Nucleus accumbens (tissue), 56 donors: ENCODE measurements around the gene SLC7A7.
"Not testable (repeated sequence)": the region's sequence is repeated elsewhere in the genome, so short reads cannot be mapped to it uniquely, and the experiment has no call there.

Source experiments
- DNase-seq, 56 donors: peaks; one replicate each; lab custom pipeline; 2025; lab: John Stamatoyannopoulos, UW

SLC7A7 gene

DNA sequence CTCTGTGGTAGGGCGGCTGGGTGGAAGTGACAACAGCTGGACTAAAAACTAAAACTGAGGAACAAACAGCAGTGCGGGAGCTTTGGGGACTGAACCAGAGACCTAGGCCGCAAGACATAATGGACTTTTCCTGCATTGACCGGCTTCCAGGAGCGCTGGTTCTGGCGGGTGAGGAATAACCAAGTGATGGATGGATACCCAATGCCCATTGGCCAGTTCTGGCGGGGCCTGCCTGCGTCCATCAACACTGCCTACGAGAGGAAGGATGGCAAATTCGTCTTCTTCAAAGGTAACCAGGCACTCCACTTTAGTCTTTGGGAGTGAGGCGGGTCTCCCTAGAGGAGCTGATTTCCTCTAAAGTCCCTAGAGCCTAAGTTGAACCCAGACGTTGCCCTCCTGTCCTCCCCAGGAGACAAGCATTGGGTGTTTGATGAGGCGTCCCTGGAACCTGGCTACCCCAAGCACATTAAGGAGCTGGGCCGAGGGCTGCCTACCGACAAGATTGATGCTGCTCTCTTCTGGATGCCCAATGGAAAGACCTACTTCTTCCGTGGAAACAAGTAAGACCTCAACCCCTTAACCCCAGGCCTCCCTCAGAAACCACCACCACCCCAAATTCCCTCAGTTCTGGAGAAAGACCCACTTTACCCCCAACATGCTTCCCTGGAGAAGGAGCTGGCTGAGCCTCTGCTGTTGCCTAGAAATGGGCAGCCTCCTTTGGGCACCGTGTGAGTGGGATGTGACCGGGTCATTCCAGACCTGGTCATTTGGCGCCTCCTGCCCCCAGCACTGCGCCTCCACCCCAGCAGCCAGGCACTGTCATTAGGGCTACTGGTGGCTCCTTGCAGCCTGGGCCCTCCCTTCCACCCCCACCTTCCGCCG is 29.2 kb upstream of the SLC7A7 start:
- no peak for DNase-seq

DNA sequence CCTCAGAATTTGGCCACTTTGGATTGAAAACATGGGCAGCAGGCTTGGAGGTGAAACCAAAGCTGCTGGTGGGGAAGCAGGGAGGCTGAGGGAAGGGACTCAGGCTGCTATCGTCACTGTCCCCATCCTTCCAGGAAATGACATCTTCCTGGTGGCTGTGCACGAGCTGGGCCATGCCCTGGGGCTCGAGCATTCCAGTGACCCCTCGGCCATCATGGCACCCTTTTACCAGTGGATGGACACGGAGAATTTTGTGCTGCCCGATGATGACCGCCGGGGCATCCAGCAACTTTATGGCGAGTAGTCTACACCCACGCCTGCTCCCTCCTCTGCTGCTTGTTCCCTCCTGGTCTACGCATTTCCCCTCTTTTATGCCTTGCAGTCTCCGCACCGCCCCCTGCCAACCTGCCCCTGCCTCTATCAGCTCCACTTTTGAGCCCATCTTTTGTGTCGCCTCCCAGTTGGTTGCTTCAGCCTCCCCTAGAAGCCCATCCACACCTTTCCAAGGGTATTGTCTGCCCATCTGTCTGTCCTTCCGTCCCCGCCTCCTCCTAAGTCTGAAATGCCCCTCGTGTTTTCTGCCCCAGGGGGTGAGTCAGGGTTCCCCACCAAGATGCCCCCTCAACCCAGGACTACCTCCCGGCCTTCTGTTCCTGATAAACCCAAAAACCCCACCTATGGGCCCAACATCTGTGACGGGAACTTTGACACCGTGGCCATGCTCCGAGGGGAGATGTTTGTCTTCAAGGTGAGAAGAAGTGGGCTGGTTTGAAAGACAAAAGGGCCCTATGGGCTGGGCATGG is 28.1 kb upstream of the SLC7A7 start:
- DNase-seq: no peak

DNA sequence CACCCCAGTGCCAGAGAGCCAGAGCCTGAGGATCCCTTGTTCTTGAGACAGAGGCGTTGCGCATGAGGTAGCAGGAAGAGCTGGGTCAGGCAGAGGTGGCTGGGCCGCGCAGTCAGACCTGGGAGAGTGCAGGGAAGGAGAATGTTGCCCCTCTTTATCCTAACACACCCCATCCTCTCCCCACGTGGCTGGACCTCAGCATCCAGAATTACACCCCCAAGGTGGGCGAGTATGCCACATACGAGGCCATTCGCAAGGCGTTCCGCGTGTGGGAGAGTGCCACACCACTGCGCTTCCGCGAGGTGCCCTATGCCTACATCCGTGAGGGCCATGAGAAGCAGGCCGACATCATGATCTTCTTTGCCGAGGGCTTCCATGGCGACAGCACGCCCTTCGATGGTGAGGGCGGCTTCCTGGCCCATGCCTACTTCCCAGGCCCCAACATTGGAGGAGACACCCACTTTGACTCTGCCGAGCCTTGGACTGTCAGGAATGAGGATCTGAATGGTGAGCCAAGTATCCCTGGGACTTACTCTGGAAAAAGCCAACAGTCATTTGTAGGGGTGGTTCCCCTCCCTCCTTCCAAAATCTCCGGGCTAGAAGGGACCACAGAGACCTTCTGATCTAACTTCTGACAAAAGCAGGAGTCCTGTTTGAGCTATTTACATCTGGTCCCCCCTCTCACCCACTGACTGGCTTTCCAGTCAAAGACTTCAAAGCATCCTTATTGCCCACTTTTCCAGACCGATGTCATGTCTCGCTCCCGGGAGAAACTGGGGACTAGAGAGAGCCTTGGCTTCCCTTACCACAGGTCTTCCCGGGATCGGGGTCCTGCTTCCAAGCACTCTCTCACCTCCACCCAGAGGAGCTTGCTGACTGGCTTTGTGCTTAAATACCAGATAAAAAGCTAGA is 27.2 kb upstream of the SLC7A7 start:
- no peak for DNase-seq

DNA sequence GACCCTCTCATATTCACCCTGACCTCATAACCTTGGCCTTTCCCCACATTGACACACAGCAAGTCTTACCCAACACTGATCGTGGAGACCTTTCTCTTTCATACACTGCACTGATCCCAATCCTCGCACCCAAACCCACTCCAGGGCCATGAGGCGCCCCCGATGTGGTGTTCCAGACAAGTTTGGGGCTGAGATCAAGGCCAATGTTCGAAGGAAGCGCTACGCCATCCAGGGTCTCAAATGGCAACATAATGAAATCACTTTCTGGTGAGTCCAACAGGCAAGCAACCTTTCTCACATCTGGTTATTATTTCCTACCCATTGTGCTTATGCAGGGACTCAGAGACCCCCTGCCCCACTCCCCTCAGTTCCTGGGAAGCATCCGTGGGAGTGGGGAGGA is 26.5 kb upstream of the SLC7A7 start:
- no peak for DNase-seq

DNA sequence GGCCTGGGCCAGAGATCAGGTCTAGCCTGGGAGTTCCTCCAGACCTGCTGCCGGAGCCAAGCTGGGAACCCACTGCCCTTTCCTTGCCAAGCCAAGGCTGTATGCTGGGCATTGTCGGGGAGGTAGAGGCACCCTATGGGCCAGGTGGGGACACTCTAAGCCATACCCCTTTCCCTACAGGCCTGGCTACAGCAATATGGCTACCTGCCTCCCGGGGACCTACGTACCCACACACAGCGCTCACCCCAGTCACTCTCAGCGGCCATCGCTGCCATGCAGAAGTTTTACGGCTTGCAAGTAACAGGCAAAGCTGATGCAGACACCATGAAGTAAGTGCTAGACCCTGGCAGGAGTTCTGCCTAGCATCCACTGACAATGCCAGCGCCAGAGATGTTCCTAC is 26.1 kb upstream of the SLC7A7 start:
- DNase-seq: no peak

DNA sequence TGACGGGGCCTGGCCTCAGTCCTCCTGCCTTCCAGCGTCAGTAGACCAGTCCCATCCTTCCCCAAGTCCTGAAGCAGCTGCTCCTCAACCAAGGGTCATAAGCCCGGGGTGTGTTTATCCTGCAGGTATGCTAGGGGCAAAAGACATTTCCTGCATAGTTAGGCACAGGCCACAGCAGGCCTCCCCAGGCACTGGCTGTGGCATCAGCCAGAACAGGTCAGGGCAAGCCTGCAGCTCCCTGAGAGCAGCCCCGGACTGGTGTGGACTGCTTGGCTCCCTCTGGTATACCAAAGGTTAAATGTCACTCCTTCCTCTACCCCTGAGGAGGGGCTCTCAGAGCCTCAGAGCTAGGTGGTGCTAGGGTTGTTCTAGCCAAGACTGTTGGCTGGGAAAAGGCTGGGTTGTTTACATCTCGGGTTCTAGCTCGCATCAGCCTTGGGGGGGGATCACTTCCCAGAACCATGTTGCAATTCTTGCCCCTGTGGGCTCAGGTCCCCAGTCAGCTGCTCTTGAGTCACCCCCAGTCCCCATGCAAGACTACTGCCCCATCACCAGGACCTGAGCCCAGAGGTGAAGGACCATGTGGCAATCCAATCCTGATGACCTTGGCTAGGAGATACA is 24.0 kb upstream of the SLC7A7 start:
- DNase-seq: no peak

DNA sequence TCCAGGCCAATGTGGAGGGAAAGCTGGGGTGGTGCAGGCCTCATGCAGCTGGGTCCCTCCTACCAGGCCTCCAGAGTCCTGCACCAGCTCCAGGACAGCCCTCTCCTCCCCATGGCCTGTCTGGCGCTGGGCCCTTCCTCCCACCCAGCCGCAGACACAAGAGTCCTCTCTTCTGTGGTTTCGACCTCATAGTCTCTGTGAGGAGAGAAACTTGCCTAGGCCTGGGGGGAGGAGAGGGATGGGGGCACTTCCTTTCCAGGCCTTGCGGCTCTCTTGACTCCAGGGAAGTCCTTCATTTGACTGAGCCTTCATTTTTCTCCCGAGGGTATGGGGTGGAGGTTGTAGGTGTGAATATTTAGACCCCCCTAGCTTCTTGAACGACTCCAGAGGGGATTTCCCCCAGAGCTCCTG is 23.4 kb upstream of the SLC7A7 start:
- DNase-seq: peak in 2 of 56 donors; percentile 21 to 28

DNA sequence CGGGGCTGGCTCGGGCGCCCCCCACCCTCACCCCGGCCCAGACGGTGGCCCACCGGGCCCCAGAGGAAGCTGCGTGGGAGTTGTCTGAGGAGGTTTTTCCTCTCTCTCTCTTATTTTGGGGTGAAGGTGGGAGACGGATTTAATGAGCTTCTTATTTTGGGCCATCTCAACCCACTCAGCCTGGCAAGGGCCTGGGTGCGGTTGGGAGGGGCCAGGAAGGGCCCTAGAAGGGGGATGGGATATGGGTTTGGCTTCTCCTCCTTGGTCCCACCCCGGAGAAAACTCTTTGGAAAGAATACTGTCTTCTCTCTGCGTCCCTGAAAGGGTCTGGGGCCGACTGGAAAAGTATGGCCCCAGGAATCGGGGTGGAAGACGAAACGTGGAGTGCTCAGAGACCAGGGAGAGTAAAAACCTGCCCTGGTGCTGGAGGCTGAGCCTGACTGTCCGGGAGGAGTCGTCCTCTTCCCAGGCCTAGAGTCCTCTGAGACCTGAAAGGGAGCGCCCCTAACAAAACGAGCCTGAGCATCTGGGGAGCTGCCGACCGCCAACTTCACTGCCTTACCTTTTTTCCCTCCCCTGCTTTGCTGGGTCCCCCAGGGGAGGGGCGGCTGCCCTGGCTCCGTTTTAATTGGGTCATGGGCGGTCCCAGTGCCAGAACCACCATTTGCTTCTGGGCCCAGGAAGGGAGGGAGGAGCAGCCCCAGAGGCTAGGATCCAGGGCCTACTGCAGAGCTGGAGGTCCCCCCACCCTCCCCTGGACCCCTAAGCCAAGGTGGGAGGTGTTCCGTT is 22.7 kb upstream of the SLC7A7 start:
- peak in 4 of 56 donors; percentile 10 to 33 (median 22) for DNase-seq

DNA sequence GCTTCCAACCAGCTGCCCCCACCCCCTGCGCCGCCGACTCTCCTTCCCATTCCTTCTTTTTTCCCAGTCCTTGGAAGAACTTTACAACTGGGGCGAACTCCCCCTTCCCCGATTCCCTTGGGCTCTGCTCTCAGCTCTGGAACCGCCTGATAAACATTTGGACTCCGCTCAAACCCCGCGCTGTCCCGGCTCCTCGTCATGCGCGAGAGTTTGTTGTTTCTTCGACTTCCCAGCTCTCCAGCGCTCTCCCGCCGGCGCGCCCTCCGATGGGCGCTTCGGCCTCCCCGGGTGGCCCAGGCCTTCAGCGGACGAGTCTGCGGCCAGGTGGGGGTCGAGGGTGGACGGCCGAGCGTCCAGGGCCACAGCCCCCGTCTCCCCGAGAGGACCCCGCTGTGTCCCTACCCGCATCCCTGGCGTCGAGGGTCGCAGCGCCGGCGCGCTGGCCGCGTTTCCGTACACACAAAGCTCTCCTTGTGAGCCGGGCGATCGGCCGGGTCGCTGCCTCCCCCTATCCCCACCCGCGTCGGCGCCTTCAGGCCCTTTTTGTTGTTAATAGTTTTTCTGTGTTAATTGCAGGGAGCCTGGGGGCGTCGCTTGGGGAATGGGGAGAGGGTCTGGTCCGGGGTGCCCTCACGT is 22.0 kb upstream of the SLC7A7 start:
- peak in 15 of 56 donors; percentile 14 to 61 (median 27) for DNase-seq

DNA sequence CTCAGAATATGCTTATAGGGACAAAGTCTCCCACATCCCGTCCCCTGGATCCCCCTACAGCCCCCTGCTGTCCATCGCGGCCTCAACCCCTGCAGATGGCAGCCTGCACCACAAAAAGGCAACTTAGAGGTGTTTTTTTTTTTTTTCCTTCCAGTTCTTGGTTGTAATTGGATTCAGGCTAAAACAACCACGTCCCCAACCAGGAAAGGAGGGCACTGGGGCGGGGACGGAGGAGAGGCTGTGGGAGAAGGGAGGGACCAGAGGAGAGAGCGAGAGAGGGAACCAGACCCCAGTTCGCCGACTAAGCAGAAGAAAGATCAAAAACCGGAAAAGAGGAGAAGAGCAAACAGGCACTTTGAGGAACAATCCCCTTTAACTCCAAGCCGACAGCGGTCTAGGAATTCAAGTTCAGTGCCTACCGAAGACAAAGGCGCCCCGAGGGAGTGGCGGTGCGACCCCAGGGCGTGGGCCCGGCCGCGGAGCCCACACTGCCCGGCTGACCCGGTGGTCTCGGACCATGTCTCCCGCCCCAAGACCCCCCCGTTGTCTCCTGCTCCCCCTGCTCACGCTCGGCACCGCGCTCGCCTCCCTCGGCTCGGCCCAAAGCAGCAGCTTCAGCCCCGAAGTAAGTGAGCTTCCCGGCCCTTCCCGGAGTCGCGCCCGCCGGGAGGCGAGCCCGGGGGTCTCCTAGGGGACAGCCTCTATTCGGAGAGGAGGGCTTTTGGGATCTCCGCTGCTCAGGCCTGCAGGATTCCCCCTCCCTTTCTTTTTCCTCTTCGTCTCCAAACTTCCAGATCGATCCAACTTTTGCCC is 21.3 kb upstream of the SLC7A7 start, which contains the start of gene MMP14:
MMP14 (plus strand) TSS at position 285 of the 813 bp plus-strand sequence; CDS start at position 518, 233 bp downstream.
- DNase-seq: peak in 6 of 56 donors; percentile 7 to 48 (median 26)

DNA sequence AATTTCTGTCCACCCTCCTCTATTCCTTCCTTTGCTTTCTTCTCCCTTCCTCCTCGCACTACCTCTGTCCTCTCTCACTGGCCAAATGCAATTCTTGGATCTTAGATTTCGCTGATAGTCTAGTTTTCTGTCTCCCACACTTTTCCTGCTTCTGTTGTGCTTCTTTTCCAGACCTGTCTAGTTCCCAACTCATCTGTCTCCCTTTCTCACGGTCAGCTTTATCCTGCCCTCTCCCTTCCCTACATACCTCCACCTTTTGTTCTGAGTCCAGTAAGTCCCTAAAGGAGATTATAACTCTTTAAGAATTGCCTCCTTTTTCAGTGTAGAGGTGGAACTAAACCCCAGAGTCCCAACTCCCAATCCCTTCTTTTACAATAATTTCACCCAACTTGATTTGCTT is 20.3 kb upstream of the SLC7A7 start:
- no peak for DNase-seq

DNA sequence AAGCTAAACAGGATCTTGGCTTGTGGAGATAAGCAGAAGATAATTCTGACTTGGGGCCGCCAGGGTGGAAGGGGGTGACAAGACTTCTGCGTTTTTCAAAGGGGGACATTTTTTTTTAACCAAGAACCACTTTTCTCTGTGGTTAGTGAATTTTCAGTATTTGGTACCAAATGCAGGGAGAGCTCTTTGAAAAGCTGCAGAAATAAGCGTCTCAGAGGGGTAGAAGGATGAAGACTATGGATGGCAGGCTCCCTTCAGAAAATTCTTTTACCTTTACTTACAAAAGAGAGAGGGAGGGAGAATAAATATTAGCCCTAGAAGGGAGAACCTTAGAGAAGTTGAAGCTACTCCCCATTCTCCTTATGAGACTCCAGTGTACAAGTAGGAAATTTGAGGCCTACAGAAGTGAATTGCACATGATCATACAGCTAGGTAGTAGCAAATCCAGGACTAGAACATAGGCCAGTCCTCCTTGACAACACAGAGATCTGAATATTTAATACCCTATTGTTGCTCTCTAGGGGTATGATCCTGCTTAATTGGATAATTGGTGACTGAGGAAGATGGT is 15.3 kb upstream of the SLC7A7 start:
- no peak for DNase-seq

DNA sequence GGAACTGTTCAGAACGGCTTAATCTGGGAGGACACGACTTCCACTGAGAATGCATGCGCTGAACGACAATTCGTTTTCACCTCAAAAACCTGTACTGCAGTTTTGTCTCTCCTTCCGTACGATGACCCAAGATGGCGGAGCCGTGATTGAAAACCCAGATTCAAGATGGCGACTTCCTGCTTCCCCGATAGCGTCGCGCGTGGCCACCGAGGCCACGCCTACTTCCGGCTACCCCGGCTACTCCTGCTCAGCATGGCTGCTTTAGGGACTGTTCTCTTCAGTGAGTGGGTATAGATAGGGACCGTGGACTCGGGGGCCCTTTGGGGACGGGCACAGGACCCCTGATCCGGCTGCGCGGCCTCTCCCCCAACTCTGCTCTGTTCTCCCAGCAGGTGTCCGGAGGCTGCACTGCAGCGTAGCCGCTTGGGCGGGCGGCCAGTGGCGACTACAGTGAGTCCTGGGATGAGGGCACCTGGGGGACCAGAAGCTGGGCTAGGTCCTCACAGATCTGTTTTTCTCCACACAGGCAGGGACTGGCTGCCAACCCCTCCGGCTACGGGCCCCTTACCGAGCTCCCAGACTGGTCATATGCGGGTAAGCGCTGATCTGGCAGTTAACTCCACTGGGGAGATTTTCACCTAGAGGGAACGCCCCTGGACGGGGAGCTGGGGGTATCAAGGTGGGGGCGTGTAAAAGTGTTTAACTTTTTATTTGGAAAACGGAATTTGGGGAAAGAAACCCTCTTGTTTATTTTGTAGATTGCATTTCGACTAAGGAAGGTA is 14.6 kb upstream of the SLC7A7 start, which contains the start of gene MRPL52:
MRPL52 (plus strand) TSS at position 227 of the 782 bp plus-strand sequence; CDS start at position 253, 26 bp downstream.
- peak in 55 of 56 donors; percentile 43 to 95 (median 86) for DNase-seq

DNA sequence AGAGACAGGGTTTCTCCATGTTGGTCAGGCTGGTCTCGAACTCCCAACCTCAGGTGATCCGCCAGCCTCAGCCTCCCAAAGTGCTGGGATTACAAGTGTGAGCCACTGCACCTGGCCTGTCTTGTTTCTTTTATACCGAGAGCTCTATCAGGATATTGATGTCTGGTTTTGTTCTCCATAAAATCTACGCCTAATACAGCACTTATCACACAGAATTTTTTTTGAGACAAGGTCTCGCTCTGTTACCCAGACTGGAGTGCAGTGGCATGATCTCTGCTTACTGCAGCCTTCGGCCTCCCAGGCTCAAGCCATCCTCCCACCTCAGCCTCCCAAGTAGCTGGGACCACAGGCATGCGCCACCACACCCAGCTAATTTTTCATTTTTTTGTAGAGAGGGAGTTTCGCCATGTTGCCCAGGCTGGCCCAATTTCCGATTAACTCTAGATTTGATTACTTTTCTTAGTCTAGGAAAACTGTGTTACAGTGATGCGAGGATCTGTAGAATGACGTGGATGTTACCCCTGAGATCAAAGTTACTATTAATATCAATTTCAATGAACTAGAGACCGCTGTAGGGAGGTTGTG is 13.9 kb upstream of the SLC7A7 start:
- DNase-seq: not testable (repeated sequence)

DNA sequence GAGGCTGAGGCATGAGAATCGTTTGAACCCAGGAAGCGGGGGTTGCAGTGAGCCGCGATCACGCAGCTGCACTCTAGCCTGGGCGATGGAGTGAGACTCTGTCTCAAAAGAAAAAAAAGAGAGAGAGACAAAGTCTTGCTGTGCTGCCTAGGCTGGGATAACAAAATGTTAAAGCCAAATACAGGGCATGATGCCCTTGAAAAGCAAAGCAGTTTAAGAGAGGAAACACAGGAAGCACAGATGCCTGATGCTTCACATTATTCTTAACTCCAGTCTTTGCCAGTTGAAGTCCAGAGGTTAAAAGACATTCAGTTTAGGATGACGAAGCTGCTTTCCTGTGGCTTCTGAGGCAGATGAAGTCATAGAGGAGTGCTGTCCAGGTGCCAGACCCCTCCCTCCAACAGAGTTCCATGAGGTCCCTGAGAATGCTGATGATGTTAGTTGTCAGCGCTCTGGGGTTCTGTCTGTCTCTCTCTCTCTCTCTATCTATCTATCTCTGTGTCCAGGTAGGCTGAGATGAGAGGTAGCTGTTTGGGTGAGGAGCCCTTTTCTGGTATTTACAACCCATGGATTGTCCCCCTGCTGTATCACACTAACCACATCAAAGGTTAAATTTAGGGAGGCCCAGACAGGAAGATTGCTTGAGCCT is 9.6 kb upstream of the SLC7A7 start:
- DNase-seq: no peak
